Measurements from ENCODE around the gene GRPEL1. TPM values are rescaled to one million over a fixed set of nuclear protein-coding genes. Genes with fewer than 3 reads are reported as not detected.
"Not testable (repeated sequence)": the region's sequence is repeated elsewhere in the genome, so short reads cannot be mapped to it uniquely, and the experiment has no call there.

Gene GRPEL1
- total RNA-seq: 10 to 100 TPM; 29.5 to 36.0 TPM
- long read RNA-seq, transcript GRPEL1-201 (4 exons, 2,775 nt): major isoform, 75 of 79 reads
- long read RNA-seq, partial matches to known transcripts: 0 of 79 reads
- long read RNA-seq, other reads (novel, unspliced or antisense): 4 of 79 reads

DNA sequence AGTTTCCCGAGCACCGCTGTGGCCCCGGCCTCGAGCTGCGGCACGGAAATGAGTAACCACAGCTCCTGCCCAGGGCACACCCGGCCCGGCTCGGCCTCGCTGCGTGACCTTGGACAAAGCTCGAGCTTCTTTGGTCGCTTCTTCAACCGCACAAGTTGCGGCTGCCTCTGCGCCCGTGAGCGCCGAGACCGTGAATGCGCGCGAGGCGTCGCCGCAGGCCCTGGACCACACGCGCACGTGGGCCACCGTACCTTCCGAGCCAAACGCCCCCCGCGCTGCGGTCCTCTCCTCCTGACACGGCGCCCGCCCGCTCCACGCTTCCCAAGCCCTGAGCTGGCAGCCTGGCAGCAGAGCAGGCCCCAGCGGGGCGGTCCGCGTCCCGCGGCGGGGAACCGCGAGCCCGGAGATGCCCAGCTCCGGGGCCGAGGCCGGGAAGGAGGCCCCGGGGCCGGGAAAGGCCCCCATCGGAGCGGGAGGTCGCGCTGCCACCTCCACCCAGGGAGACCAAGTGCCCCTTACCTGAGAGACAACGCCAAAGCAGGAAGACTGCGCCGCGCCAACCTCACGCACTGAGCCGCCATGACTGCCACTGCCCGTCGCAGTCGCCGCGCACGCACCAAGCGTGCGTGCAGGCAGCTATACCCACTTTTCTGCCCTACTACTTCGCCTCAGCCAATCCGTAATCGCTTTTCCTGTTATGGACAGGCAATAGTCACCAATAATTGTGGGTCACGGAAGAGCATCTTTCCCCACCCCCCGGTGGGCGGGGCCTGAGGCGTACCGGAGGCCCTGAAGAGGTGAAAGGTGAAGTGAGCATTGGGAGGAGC, at the start of gene GRPEL1:
Gene GRPEL1, minus strand, starts transcription at position 613 of the 827 bp plus-strand sequence. Its CDS starts 32 bp downstream, at position 581.
- DNase-seq (peak; percentile 67 to 99), ATAC-seq (peak; percentile 92)
- intact Hi-C loops (cut with DNase I, micrococcal nuclease): no loop called here

DNA sequence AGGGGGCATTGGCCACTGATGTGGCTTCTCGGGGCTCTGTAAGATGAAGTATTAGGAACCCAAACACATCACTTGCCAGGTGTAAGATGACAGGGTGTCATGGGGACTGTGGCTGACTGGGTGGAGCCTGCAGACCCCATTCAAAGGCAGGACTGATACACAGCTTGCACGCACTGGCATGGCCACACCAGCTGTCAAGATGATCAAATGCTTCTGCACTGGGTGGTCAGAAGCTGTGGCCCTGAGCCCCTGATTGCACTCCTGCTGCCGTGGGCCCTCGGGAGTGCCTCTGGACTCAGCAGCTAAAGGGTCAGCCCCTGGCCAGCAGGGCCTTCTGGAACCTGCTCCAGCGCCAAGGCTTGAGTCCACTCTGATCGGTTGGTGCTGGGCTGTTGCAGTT, 48.8 kb upstream of the GRPEL1 start:
- no peak for DNase-seq
- ATAC-seq: no peak
- intact Hi-C loops (cut with DNase I, micrococcal nuclease): no loop called here

DNA sequence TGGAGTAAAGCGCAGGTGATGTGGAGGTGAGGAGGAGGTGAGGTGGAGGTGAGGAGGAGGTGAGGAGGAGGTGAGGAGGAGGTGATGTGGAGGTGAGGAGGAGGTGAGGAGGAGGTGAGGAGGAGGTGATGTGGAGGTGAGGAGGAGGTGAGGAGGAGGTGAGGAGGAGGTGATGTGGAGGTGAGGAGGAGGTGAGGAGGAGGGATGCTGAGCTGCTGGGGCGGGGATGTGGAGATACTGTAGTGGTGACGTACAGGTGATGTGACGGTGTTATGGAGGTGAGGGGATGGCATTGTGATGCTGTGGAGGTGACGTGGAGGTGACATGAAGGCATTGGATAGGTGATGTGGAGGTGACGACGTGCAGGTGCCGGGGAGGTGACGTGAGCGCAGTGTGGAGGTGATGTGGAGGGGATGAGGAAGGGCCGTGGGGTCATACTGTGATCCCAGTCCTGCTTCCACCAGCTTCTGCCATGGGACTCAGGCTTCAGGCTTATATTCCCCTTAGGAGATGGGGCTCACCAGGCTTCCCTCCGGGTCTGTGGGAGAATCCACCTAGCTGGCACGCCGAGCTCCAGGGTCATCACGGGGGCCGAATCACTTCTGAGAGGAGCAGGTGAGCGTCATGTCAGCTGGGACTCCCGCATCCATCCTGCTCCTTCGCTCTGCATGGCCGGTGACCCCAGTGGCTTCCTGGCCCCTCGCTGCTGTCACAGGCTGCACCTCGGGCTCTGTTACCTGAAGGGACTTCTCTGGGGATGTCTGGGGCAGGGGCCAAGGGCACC, 47.9 kb upstream of the GRPEL1 start:
- no peak for DNase-seq
- intact Hi-C loops (cut with DNase I, micrococcal nuclease): no loop called here
- ATAC-seq: no peak

DNA sequence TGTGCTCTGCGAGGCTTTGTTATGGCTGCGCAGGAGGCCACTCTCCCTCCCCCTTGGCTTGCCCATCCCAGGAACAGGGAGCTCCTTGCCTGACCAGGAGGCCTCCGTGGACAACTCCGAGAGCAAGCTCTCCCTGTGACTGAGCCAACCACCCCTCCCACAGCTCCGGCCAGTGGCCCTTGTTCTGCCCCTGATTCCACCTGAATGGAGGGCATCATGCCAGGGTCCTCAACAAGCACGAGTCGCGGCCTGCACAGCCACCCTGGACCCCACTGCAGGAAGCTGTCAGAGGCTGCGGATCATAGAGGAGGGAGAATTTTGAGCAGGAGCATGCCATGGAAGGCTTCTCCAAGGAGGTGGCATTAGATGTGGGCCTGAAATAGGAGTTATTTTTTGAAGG, 44.8 kb upstream of the GRPEL1 start:
- no peak for ATAC-seq
- DNase-seq: no peak
- intact Hi-C loops (cut with DNase I, micrococcal nuclease): no loop called here

DNA sequence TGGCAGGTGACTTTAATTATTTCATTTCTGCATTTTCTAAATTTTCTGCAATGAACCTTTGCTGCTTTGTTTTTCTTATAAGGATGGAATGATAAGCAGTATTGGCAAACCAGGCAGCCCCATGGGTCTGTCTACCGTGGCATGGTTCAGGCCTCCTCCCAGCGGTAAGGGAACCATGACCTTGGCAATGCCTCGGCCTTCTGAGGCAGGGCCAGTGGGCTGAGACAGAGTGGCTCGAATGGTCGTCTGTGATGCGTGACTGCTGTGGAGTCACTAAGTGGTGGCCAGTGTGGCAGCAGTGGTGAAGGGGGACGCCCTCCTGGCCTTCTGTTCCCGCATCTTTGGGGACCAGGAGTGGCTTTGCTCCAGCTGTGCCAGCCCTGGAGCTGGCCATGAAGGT, 43.6 kb upstream of the GRPEL1 start:
- intact Hi-C loops (cut with DNase I, micrococcal nuclease): no loop called here
- no peak for DNase-seq

DNA sequence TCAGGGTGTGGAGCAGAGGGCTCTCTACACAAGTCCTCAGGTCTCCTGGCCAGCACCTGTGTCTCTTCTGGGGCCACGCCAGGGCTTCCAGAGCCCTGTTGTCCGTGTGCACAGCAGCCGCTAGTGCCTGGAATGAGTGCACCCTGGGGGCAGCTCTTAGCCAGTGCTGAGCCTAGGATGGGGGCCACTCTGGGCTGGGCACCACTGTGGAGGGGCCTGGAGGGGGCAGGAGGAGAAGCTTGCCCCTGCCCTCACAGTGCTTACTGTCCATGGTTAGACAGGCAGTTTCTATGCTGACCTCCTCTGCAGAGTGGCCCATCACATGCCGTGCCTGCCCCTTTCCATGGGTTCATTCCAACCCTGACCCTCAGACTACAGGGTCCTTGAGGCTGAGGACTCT, 42.7 kb upstream of the GRPEL1 start:
- no peak for DNase-seq
- intact Hi-C loops (cut with DNase I, micrococcal nuclease): no loop called here
- no peak for ATAC-seq

More for the DNA sequence above, 43.6 kb upstream of the GRPEL1 start:
- ATAC-seq: no peak

DNA sequence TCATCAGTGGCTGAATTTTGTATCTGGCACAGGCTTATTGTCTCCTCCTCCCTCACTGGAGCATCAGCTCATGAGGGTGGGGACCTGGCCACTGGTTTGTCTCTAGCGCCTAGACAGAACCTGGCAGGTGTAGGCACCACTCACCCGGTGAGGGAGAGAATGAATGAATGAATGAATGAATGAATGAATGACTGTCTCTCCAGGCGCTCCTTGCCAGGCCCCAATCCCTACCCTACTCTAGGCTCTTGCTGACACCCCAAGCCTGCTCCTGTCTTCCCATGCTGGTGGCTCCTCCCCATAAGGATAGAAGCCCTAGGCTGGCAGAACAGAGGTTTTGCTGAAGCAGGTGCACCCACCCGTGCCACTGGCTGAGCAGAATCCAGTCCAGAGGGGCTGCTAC, 41.3 kb upstream of the GRPEL1 start:
- intact Hi-C loops (cut with DNase I, micrococcal nuclease): no loop called here
- DNase-seq (no peak), ATAC-seq (no peak)

DNA sequence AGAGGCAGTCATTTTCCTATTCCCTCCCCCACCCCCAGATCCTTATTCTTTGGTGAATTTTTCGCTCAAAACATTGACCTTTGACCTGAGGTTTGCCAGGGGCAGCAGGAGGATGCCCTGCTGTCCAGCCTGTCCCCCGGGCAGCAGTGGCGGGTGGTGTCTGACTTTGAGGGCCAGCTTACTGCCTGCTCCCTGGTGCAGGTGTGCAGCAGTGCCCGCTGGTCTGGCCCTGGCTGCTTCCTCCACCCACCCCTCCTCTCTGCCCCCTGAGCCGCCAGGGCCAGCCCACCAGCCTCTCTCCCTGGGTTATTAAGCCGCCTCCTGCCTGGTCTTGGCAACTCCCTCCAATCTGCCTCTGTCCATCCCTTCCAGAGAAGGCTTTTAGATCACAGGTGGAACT, 40.8 kb upstream of the GRPEL1 start:
- ATAC-seq: no peak
- intact Hi-C loops (cut with DNase I, micrococcal nuclease): no loop called here
- no peak for DNase-seq

DNA sequence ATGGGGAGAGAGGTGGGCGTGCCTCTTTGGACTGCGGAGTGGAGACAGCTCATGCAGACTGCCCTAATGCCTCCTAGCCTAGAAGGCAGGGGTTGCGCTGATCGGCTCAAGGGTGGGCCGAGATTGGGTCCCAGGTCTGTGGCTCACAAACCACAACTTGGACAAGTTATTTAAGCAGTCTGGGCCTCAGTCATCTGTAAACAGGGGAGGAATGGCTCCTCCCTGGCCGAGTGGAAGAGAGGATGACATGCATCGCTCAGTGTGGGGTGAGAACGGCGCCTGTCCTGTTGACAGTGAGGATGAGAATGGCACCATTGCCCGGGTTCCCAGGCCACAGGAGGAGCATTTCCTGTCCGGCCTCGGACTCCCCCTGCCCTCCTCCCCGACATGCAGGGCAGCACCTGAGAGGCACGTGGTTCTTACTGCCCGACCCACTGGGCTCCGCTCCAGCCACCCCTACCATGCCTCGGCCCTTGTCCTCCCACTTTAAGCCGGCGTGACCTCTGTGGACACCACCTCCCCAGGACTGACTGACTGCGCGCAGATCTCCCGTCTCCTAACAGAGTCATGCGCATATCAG, 40.3 kb upstream of the GRPEL1 start:
- intact Hi-C loops (cut with DNase I, micrococcal nuclease): no loop called here
- ATAC-seq (no peak), DNase-seq (no peak)

DNA sequence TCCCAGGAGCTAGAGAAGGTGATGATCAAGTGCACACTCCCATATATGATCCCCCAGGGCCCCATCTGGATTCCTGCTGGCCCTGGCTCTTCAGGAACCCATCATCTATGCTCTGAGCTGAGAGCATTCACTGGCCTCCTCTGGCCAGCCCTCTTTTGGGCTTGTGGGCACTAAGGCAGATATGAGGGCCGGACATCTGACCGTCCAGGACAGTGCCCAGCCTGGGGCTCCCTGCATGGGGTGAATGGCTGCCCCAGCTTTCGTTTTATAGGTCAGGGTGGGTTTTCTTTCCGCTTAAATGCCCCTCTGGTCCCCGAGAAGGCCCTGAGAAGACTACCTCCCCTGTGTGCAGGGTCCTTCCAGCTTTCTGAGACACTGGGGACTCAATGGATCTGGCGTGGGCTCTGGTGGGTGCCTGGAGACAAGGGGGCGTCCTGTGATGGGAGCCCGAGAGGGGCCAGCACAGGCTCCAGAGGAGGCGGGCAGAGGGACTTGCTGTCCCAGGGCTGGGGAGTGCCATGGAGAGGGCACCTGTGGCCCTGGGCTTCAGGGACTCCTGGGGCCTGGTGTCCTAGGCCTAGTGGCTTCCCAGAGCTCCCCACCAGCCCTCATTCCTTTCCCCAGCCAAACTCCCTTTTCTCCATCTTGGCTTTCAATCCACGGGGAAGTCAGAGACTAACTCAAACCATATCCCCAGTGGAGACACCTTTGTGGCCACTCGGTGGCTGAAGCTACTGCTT, 39.5 kb upstream of the GRPEL1 start:
- intact Hi-C loops (cut with DNase I, micrococcal nuclease): no loop called here
- no peak for DNase-seq
- ATAC-seq: no peak

DNA sequence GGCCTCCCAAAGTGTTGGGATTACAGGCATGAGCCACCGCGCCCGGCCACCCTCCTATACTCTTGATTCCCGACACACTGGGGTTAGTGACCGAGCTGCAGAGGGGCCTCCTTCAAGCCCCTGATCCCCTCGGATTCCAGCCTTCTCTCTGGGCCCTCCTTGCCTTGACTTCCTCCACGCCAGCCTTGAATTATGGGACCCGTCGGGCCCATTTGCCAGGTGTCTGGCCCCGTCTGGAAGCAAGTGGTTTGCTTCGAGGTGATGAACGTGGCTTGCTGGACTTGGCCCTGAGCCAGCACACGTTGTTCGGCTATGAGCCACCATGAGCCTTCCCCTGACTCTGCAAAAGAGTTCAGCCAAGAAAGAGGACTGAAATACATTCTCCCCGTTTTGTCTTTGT, 37.4 kb upstream of the GRPEL1 start:
- no peak for DNase-seq
- ATAC-seq: no peak
- intact Hi-C loops (cut with DNase I, micrococcal nuclease): no loop called here

DNA sequence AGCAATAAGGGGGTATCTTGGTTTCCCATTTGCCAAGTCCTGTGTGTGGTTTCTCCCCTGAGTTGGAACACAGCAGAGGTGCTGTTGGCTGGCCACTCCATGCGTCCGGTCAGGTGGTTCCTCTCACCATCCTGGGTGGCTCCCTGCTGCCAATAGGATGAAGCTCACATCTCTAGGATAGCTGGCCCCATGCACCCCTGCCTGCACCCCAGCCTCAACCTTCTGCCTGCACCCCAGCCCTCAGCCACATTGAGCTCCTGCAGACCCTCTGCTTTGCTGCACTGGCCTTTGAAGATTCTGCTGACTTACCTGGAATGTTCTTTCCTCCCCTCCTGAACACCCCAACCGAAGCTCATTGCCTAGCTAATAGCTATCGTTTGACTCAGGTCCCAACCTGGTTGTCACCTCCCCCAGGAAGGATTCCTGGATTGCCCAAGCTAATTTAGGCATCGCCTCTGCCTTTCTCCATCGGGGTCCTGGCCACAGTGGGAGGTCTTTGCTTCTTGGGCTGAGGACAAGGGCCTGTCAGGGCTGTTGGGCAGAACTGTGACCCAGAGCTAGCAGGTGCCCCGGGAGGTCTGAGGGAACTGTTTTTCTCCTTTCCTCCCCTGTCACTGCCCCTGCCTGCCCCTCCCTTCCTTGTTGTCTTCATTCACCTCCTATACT, 36.6 kb upstream of the GRPEL1 start:
- no peak for DNase-seq
- intact Hi-C loops (cut with DNase I, micrococcal nuclease): no loop called here
- ATAC-seq: no peak

DNA sequence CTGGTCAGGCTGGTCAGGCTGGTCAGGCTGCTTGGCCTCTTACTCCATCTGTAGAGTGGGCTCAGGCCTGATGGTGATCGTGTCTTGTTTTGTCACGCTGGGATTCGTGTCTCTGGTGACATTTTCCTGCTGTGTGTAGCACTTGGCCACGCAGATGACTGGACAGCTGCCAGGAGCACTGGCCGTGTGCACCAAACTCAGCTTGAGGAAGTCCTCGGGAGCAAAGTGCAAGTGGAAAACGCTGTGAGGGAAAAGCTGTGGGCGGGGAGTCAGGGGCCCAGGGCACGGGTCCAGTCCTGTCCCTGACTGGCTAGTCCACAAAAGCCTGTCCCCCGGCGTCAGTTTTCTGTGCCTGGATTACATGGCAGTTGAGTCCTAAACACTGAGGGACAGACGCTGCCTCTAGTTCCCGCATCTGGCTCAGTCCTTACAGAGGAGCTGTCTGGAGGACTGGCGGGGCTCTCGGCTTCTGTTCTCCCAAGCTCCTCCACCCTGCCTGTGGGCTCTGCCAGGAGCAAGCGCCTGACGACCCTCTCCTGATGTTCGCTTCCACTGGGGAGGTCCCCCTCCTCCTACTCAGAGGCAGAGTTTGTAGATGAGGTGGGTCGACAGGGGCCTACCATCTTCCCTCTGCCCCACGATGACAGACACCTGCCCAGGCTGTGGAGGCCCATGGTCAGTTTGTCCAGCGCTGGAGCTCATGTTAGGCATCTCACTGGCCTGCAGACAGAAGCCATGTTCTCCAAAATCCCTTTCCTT, 35.9 kb upstream of the GRPEL1 start:
- intact Hi-C loops (cut with DNase I, micrococcal nuclease): no loop called here
- peak; percentile 78 for ATAC-seq
- DNase-seq: peak; percentile 87

DNA sequence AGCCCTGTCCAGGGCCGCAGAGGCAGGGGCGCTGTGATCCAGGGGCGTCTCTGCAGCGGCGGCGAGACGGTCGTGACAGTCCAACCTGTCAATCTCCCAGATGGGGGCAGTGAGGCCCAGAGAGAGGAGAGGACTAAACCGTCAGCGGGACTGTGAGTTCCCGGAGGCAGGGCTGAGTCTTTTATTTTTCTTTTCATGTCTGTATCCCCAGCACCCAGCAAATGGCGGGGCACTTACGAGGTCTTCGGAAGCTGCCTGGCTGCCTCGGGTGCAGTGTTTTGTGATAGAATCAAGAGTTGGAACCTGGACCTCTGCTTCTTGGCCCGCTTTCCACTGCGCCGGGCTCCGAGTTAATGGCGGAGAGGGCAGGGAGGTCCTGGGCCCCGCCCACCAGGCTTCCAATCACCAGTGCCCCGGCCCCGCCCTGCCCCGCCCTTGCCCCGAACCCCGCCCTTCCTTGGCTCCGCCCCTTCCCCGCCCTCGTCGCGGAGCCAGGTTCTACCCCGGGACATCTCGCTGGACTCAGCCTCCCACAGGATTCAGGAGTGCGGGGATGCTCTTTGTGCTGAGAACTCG, 35.3 kb upstream of the GRPEL1 start:
- peak; percentile 87 for ATAC-seq
- DNase-seq: peak; percentile 90 to 95
- intact Hi-C loops (cut with DNase I, micrococcal nuclease): no loop called here

DNA sequence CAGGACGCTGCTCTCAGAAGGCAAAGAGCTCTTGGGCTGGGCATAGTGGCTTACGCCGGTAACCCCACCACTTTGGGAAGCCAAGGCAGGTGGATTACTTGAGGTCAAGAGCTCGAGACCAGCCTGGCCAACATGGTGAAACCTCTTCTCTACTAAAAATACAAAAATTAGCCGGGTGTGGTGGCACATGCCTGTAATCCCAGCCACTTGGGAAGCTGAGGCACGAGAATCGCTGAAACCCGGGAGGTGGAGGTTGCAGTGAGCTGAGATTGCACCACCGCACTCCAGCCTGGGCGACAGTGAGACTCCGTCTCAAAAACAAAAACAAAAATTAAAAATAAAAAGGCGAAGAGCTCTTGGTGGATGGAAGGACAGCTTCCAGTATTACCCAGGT, 34.6 kb upstream of the GRPEL1 start:
- ATAC-seq; intact Hi-C loops (cut with DNase I, micrococcal nuclease); DNase-seq: not testable (repeated sequence)

DNA sequence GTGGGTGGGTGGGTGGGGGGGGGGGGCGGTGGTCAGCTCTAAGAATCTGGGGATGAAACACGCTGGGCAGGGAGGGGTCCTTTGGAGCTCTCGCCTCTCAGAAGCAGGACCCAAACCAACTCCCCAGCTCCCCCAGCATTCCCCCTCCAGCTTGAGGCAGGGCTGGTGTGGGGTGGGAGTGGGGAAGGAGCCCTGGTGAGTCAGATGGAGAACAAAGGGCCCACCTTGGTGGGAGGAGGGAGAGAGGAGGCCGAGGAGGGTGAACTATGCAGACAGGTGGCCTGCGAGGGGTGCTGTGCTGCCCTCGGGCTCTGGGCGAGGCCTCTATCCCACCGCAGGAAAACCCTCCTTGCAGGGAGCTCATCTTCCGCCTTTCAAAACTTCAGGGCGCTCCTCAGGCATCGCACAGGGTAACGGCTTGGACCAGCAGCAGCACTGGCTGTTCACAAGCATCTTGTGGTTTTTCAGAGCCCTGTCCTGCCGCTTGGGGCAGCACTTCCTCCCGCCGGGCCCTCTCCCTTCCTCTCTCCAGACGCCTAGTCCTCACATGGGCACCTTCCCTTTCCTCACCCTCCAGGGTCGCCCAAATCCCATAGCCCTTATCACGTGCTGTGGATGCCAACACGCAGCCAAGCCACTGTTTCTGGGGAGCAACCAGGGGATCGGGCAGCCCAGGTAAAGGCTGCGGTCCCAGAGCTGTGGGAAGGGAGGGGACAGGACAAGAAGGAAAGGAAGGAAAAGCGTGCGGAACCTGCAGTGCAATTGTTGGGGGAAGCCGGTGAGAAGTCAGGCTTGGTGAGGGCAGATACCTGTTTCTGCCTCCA, 34.0 kb upstream of the GRPEL1 start:
- ATAC-seq (peak; percentile 66), DNase-seq (peak; percentile 70 to 80)
- intact Hi-C loops (cut with DNase I, micrococcal nuclease): no loop called here

DNA sequence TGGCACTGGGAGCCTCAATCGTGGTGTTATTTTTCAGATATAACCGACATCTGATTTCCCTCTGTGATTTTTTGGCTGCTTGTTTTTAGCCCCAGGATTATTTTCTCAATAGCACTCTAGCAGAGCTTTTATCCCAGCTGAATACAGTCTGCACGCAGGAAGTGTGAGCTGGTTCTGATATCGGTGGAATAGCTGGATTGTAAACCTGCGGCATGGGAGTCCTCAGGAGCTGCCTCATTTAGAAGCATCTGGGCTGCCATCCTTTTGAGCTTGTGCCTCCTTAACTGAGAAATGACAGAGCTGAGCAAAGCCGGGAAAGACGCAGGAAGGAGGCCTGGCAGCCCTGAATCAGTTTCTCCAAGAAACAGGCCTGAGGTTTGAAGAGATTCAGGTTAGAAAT, 28.4 kb upstream of the GRPEL1 start:
- ATAC-seq (no peak), DNase-seq (no peak)
- intact Hi-C loops (cut with DNase I, micrococcal nuclease): no loop called here
